ENCODE results near the gene ARMCX4.
"Not testable (repeated sequence)": the region's sequence is repeated elsewhere in the genome, so short reads cannot be mapped to it uniquely, and the experiment has no call there.

Gene ARMCX4

GRCh38 chrX:101485212-101485949, at the start of gene ARMCX4:
ARMCX4 (plus strand) TSS chrX:101485456; CDS start chrX:101488590, 3,134 bp downstream.
- peak; percentile 88 for DNase-seq

- DNase-seq: no peak
These were observed 43.2 kb upstream of the ARMCX4 start for GRCh38 chrX:101442085-101442484.

GRCh38 chrX:101449279-101449678, 36.0 kb upstream of the ARMCX4 start:
- DNase-seq: no peak

- DNase-seq: no peak
These were observed 35.2 kb upstream of the ARMCX4 start for GRCh38 chrX:101450085-101450484.

- DNase-seq: no peak
These were observed 34.3 kb upstream of the ARMCX4 start for GRCh38 chrX:101450961-101451360.

GRCh38 chrX:101452056-101452455, 33.2 kb upstream of the ARMCX4 start:
- DNase-seq: no peak

- DNase-seq: peak; percentile 57
These were observed 24.6 kb upstream of the ARMCX4 start for GRCh38 chrX:101460669-101461068.

- peak; percentile 56 for DNase-seq
These were observed 22.4 kb upstream of the ARMCX4 start for GRCh38 chrX:101462892-101463291.

- no peak for DNase-seq
These were observed 6.9 kb upstream of the ARMCX4 start for GRCh38 chrX:101478366-101478765.

- no peak for DNase-seq
These were observed 3.0 kb upstream of the ARMCX4 start for GRCh38 chrX:101482296-101482695.

- no peak for DNase-seq
These were observed 1.6 kb upstream of the ARMCX4 start for GRCh38 chrX:101483705-101484104.

- peak; percentile 25 for DNase-seq
These were observed 1.1 kb upstream of the ARMCX4 start for GRCh38 chrX:101484135-101484534.

GRCh38 chrX:101488796-101489195, 3.5 kb downstream of the ARMCX4 start:
- DNase-seq: no peak

GRCh38 chrX:101491943-101492342, 6.7 kb downstream of the ARMCX4 start:
- DNase-seq: no peak

- no peak for DNase-seq
These were observed 8.0 kb downstream of the ARMCX4 start for GRCh38 chrX:101493225-101493624.

GRCh38 chrX:101502929-101503328, 17.7 kb downstream of the ARMCX4 start:
- DNase-seq: not testable (repeated sequence)

GRCh38 chrX:101507372-101507771, 22.1 kb downstream of the ARMCX4 start:
- DNase-seq: no peak

- DNase-seq: no peak
These were observed 22.7 kb downstream of the ARMCX4 start for GRCh38 chrX:101507986-101508385.

- no peak for DNase-seq
These were observed 45.7 kb downstream of the ARMCX4 start for GRCh38 chrX:101530944-101531343.

All from NCI-H82 (cell line).